ENCODE results near the gene IFT27.
A peak's percentile ranks its signal among the peaks of the same experiment; 100 is the strongest.

Gene IFT27

GRCh38 chr22:36809351-36809750, 33.4 kb upstream of the IFT27 start:
- TF ChIP-seq POLR2A (IDR thresholded peaks at IDR 0.05; ENCODE audit: low read length) (no peak), GATA1 (IDR thresholded peaks at IDR 0.05; ENCODE audit: low read depth, low read length) (no peak)
- DNase-seq: no peak

GRCh38 chr22:36808721-36809344, 32.9 kb upstream of the IFT27 start:
- DNase-seq: no peak

GRCh38 chr22:36807627-36808026, 31.7 kb upstream of the IFT27 start:
- no peak for DNase-seq
- no peak for TF ChIP-seq POLR2A (IDR thresholded peaks at IDR 0.05; ENCODE audit: low read length)

More at GRCh38 chr22:36808721-36809344, 32.9 kb upstream of the IFT27 start:
- no peak for TF ChIP-seq POLR2A (IDR thresholded peaks at IDR 0.05; ENCODE audit: low read length)
- TF ChIP-seq GATA1 (IDR thresholded peaks at IDR 0.05; ENCODE audit: low read depth, low read length): no peak

- no peak for DNase-seq
- TF ChIP-seq POLR2A (IDR thresholded peaks at IDR 0.05; ENCODE audit: low read length) (no peak), GATA1 (IDR thresholded peaks at IDR 0.05; ENCODE audit: low read depth, low read length) (no peak)
Measured at GRCh38 chr22:36806835-36807234, 30.9 kb upstream of the IFT27 start.

GRCh38 chr22:36803358-36803757, 27.4 kb upstream of the IFT27 start:
- TF ChIP-seq GATA1 (IDR thresholded peaks at IDR 0.05; ENCODE audit: low read depth, low read length) (no peak), POLR2A (IDR thresholded peaks at IDR 0.05; ENCODE audit: low read length) (no peak)

GRCh38 chr22:36798674-36799066, 22.8 kb upstream of the IFT27 start:
- no peak for DNase-seq
- TF ChIP-seq GATA1 (IDR thresholded peaks at IDR 0.05; ENCODE audit: low read depth, low read length): no peak
- TF ChIP-seq POLR2A (IDR thresholded peaks at IDR 0.05; ENCODE audit: low read length): no peak

More at GRCh38 chr22:36803358-36803757, 27.4 kb upstream of the IFT27 start:
- no peak for DNase-seq

GRCh38 chr22:36797911-36798673, 22.2 kb upstream of the IFT27 start:
- no peak for TF ChIP-seq GATA1 (IDR thresholded peaks at IDR 0.05; ENCODE audit: low read depth, low read length)
- no peak for TF ChIP-seq POLR2A (IDR thresholded peaks at IDR 0.05; ENCODE audit: low read length)
- DNase-seq: no peak

GRCh38 chr22:36797374-36797773, 21.5 kb upstream of the IFT27 start:
- TF ChIP-seq GATA1 (IDR thresholded peaks at IDR 0.05; ENCODE audit: low read depth, low read length) (no peak), POLR2A (IDR thresholded peaks at IDR 0.05; ENCODE audit: low read length) (no peak)
- no peak for DNase-seq

- no peak for TF ChIP-seq POLR2A (IDR thresholded peaks at IDR 0.05; ENCODE audit: low read length)
- TF ChIP-seq GATA1 (IDR thresholded peaks at IDR 0.05; ENCODE audit: low read depth, low read length): no peak
- no peak for DNase-seq
Measured at GRCh38 chr22:36796552-36797175, 20.7 kb upstream of the IFT27 start.

GRCh38 chr22:36795633-36796032, 19.7 kb upstream of the IFT27 start:
- no peak for DNase-seq
- TF ChIP-seq POLR2A (IDR thresholded peaks at IDR 0.05; ENCODE audit: low read length) (no peak), GATA1 (IDR thresholded peaks at IDR 0.05; ENCODE audit: low read depth, low read length) (no peak)

GRCh38 chr22:36790648-36791047, 14.7 kb upstream of the IFT27 start:
- TF ChIP-seq POLR2A (IDR thresholded peaks at IDR 0.05; ENCODE audit: low read length): no peak
- TF ChIP-seq GATA1 (IDR thresholded peaks at IDR 0.05; ENCODE audit: low read depth, low read length): no peak
- peak; percentile 26 to 64 for DNase-seq

- no peak for TF ChIP-seq GATA1 (IDR thresholded peaks at IDR 0.05; ENCODE audit: low read depth, low read length)
- no peak for TF ChIP-seq POLR2A (IDR thresholded peaks at IDR 0.05; ENCODE audit: low read length)
- no peak for DNase-seq
Measured at GRCh38 chr22:36787204-36787988, 11.5 kb upstream of the IFT27 start.

- no peak for TF ChIP-seq GATA1 (IDR thresholded peaks at IDR 0.05; ENCODE audit: low read depth, low read length)
- no peak for TF ChIP-seq POLR2A (IDR thresholded peaks at IDR 0.05; ENCODE audit: low read length)
Measured at GRCh38 chr22:36783743-36784142, 7.8 kb upstream of the IFT27 start.

More at GRCh38 chr22:36783743-36784142, 7.8 kb upstream of the IFT27 start:
- no peak for DNase-seq
